Measurements from ENCODE around the gene DFFB.

DFFB gene

DNA sequence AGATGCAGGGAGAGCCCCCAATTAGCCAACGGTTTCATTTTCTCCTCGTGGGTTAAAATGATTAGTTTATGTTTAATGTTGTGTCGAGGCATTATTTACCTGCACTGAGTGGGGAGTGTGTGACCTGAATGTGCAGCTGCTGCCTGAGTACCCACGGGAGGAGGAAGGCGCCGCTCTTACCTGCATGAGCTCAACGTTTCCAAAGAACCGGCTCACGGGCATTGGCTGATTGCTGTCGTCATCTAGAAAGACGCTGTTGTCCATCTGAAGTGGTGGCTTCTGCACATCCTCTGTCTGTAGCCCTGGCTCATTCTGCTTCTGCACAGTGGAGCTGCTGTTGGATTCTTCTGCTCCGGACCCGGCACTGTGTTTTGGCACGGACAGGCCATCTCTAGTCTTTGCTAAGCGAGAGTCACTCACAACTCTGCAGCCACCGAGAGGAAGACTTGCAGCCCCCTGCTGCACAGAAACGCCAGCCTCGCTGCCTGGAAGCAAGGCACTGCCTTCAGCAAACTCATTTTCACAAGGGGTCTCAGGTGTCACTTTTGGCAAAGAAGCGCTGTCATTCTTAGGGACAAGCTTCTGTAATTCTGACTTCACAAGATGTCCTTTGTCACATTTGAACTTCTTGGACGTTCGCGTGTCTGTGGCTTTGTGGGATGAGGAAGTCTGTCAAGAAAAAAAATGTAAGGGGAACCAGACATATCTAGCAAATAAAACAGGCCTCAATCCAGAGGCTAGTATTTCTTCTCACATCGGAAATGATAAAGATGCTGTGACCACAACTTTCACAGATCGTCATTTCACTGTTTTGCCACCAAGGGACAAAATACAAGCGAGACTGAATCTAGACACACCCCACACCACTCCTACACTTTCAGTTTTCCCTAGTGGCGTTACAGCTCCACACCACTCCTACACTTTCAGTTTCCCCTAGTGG, 33.4 kb downstream of the DFFB start:
- POLR2A ChIA-PET, result no interaction called here
- TF ChIP-seq LEF1 (IDR thresholded peaks at IDR 0.05; ENCODE audit: borderline replicate concordance) (no peak), SP1 (IDR thresholded peaks at IDR 0.05) (no peak), NFRKB (IDR thresholded peaks at IDR 0.05) (no peak), BHLHE40 (IDR thresholded peaks at IDR 0.05; ENCODE audit: borderline replicate concordance) (no peak), FOXM1 (IDR thresholded peaks at IDR 0.05; ENCODE audit: borderline replicate concordance) (no peak), PKNOX1 (IDR thresholded peaks at IDR 0.05) (no peak), FOXK2 (IDR thresholded peaks at IDR 0.05) (no peak), TARDBP (IDR thresholded peaks at IDR 0.05) (no peak), HDGF (IDR thresholded peaks at IDR 0.05; ENCODE audit: borderline replicate concordance) (no peak), SUZ12 (IDR thresholded peaks at IDR 0.05) (no peak)
- CTCF ChIA-PET, result no interaction called here

DNA sequence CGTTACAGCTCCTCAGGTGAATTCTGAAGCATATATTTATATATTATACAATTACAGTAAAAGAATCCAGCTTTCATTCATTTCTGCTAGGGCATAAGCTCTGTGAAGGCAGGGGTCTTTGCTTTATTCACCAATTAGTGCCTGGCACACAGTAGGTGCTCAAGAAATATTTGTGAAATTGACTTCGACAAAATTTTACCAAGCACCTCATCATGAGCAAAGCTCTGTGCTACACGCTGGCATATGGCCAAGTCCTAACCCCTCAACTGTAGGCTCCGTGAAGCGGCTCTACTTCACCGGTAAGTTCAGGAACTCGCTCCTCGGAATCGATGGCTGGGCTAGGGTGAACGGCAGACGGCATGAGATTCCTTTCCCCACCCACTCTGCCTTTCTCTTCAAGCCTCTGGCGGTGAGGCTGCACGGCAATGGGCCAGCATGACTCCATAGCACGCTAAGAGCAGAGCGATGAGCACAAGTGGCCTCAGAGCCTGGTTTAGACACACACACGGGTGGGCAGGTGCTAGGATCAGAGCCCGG, 34.1 kb downstream of the DFFB start:
- POLR2A ChIA-PET, result no interaction called here
- TF ChIP-seq NFRKB (IDR thresholded peaks at IDR 0.05) (no peak), ELF4 (IDR thresholded peaks at IDR 0.05) (no peak), ZNF384 (IDR thresholded peaks at IDR 0.05) (no peak), SP1 (IDR thresholded peaks at IDR 0.05) (no peak), L3MBTL2 (conservative IDR thresholded peaks at IDR 0.05) (no peak), HDGF (IDR thresholded peaks at IDR 0.05; ENCODE audit: borderline replicate concordance) (no peak), TARDBP (IDR thresholded peaks at IDR 0.05) (no peak), FOXK2 (IDR thresholded peaks at IDR 0.05) (no peak), BHLHE40 (IDR thresholded peaks at IDR 0.05; ENCODE audit: borderline replicate concordance) (no peak), LEF1 (IDR thresholded peaks at IDR 0.05; ENCODE audit: borderline replicate concordance) (no peak), CTBP1 (IDR thresholded peaks at IDR 0.05; ENCODE audit: borderline replicate concordance) (no peak), FOXM1 (IDR thresholded peaks at IDR 0.05; ENCODE audit: borderline replicate concordance) (no peak), ARNT (IDR thresholded peaks at IDR 0.05) (no peak)
- DNase-seq (ENCODE audit: extremely low spot score), result no peak
- CTCF ChIA-PET, result no interaction called here

More for the DNA sequence above, 33.4 kb downstream of the DFFB start:
- DNase-seq (ENCODE audit: extremely low spot score), result no peak

DNA sequence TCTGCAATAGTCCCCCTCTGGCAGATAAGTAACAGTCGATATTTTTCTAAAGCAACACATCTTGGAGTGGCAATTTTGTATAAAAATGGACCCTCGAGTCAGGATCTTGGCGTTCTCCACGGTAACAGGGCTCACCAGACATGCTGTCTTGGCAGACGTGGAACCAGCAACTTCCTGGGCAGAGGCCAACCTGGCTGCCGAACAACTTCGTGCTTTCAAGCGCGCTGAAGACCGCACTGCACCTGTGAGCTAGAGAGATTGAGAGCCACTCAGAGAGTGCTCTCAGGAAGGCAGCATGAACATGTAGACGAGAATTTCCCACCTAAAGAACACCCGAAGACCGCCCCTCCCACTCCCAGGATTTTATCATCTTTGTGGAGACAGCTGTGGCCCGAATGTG, 35.5 kb downstream of the DFFB start:
- no peak for TF ChIP-seq PKNOX1 (IDR thresholded peaks at IDR 0.05)
- TF ChIP-seq CTBP1 (IDR thresholded peaks at IDR 0.05; ENCODE audit: borderline replicate concordance), result no peak
- TF ChIP-seq FOXM1 (IDR thresholded peaks at IDR 0.05; ENCODE audit: borderline replicate concordance), result no peak
- TF ChIP-seq ARNT (IDR thresholded peaks at IDR 0.05), result no peak
- no peak for TF ChIP-seq L3MBTL2 (conservative IDR thresholded peaks at IDR 0.05)
- TF ChIP-seq SP1 (IDR thresholded peaks at IDR 0.05), result no peak
- TF ChIP-seq SUZ12 (IDR thresholded peaks at IDR 0.05), result no peak
- no peak for TF ChIP-seq ZNF384 (IDR thresholded peaks at IDR 0.05)
- no peak for TF ChIP-seq HDGF (IDR thresholded peaks at IDR 0.05; ENCODE audit: borderline replicate concordance)
- DNase-seq (ENCODE audit: extremely low spot score), result no peak
- POLR2A ChIA-PET, result no interaction called here
- CTCF ChIA-PET, result no interaction called here

DNA sequence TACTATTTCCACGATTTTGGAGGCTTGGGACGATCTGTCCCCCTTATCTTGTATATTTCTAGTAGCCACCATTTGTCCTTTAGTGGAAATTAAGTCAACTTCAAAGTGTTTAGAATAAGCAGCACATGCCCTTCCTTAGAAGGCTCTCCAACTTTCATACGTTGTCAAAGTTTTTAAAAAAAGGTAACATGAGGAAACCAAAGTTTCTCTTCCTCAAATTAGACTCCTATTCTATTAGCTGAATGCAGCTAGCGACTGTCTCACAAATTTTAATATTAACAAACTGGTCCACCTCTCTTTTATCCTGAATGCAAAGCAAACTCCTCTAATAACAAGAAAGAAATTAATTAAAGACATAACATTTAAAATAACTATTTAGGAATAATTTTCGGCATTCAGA, 35.9 kb downstream of the DFFB start:
- CTCF ChIA-PET, result no interaction called here
- TF ChIP-seq CTBP1 (IDR thresholded peaks at IDR 0.05; ENCODE audit: borderline replicate concordance) (no peak), L3MBTL2 (conservative IDR thresholded peaks at IDR 0.05) (no peak), HDGF (IDR thresholded peaks at IDR 0.05; ENCODE audit: borderline replicate concordance) (no peak)
- no peak for DNase-seq (ENCODE audit: extremely low spot score)
- POLR2A ChIA-PET, result interaction anchor here (0.7 kb wide), 1 partner anchor 35 kb away, joined by 3 read pairs; no protein-coding TSS in a partner anchor

DNA sequence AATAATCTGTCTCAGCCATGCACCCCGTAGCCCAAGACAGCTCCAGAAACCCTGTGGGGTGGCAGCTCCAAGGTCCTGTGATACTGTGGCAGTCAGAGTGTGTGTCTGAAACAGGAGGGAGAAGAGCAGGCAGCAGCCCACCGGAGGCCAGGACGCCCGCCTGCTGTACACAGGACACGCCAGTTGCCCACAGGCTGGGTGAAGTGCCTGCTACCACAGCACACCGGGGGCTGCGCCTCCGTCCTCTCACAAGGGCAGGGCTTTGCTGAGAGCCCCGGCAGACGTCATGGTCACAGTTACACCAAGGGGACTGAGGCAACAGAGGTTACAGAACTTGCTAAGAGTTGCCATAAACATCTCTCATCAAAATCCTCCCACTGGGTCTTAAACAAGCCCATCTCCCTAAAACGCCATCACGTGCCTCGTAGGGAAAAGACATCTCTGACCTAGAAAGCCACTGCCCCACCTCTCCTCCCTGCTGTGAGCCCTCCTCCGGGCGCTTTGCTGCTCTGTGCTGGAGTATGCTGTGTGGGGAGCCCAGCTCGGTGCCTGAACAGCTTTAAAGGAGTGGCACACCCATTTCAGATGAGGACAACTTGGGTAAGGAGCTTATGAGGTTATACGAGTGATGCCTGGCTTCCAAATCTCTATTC, 37.5 kb downstream of the DFFB start:
- no peak for DNase-seq (ENCODE audit: extremely low spot score)
- no peak for TF ChIP-seq SP1 (IDR thresholded peaks at IDR 0.05)
- no peak for TF ChIP-seq PKNOX1 (IDR thresholded peaks at IDR 0.05)
- no peak for TF ChIP-seq CTBP1 (IDR thresholded peaks at IDR 0.05; ENCODE audit: borderline replicate concordance)
- no peak for TF ChIP-seq TARDBP (IDR thresholded peaks at IDR 0.05)
- TF ChIP-seq SUZ12 (IDR thresholded peaks at IDR 0.05), result no peak
- TF ChIP-seq L3MBTL2 (conservative IDR thresholded peaks at IDR 0.05), result no peak
- no peak for TF ChIP-seq FOXK2 (IDR thresholded peaks at IDR 0.05)
- no peak for TF ChIP-seq BHLHE40 (IDR thresholded peaks at IDR 0.05; ENCODE audit: borderline replicate concordance)
- TF ChIP-seq ZNF384 (IDR thresholded peaks at IDR 0.05), result no peak
- CTCF ChIA-PET, result no interaction called here
- POLR2A ChIA-PET, result no interaction called here

DNA sequence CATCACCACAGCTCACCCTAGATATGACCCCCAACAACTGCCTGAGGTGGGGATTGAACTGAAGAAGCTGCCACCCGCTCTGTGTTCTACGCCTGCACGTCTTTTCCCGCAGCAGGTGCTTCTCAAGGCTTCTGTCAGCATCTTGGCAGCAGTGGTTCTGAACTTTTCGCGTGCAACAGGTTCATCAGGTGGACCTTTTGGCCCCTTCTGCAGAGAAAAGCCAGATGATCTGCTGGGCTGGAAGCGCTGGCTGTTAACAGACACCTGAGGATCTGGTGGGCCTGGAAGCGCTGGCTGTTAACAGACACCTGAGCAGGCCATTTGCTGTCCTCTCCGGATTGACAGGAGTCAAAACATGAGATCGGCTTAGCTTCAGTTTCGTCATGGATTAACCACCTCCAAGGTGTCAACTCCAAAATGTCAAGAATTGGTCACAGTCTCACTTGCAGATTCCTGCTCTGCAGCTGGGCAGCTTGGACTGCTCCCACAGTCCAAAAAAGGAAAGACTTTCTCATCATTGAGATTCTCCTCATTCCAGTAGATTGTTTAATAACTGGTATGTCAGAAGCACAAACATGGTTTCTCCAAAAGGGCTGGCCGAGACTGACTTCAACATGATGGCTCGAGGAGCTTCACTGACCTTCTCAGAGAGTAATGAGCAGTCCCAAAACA, 38.1 kb downstream of the DFFB start:
- POLR2A ChIA-PET, result no interaction called here
- CTCF ChIA-PET, result no interaction called here
- DNase-seq (ENCODE audit: extremely low spot score), result no peak
- TF ChIP-seq BHLHE40 (IDR thresholded peaks at IDR 0.05; ENCODE audit: borderline replicate concordance), result no peak
- no peak for TF ChIP-seq ARNT (IDR thresholded peaks at IDR 0.05)
- no peak for TF ChIP-seq L3MBTL2 (conservative IDR thresholded peaks at IDR 0.05)
- no peak for TF ChIP-seq CTBP1 (IDR thresholded peaks at IDR 0.05; ENCODE audit: borderline replicate concordance)
- no peak for TF ChIP-seq ELF4 (IDR thresholded peaks at IDR 0.05)
- no peak for TF ChIP-seq PKNOX1 (IDR thresholded peaks at IDR 0.05)
- no peak for TF ChIP-seq SP1 (IDR thresholded peaks at IDR 0.05)
- TF ChIP-seq HDGF (IDR thresholded peaks at IDR 0.05; ENCODE audit: borderline replicate concordance), result no peak
- TF ChIP-seq ZNF384 (IDR thresholded peaks at IDR 0.05), result no peak
- no peak for TF ChIP-seq FOXK2 (IDR thresholded peaks at IDR 0.05)
- no peak for TF ChIP-seq LEF1 (IDR thresholded peaks at IDR 0.05; ENCODE audit: borderline replicate concordance)
- no peak for TF ChIP-seq FOXA1 (IDR thresholded peaks at IDR 0.05)
- no peak for TF ChIP-seq FOXM1 (IDR thresholded peaks at IDR 0.05; ENCODE audit: borderline replicate concordance)
- no peak for TF ChIP-seq TARDBP (IDR thresholded peaks at IDR 0.05)
- no peak for TF ChIP-seq SUZ12 (IDR thresholded peaks at IDR 0.05)
- no peak for TF ChIP-seq NFRKB (IDR thresholded peaks at IDR 0.05)
